HFF-Myc (cell line): ENCODE data around the gene ADTRP.

Experiments
- DNase-seq: peaks from one replicate; pipeline ENCODE4 v3.0.0-alpha.2; 2011; ENCODE audit warnings: low read depth; ENCODE audit errors: extremely low read depth
- H3K4me3 ChIP-seq: replicated peaks from 2 replicates; pipeline ENCODE4 v1.5.1; 2011; ENCODE audit warnings: low read depth, mild to moderate bottlenecking, control low read depth, low read length
- CTCF ChIP-seq: IDR thresholded peaks from 2 replicates; pipeline ENCODE4 v1.5.1; 2012; ENCODE audit warnings: mild to moderate bottlenecking, low read depth, low read length, control low read depth; ENCODE audit errors: missing control alignments

ADTRP gene

GRCh38 chr6:11710311-11710761, 68.3 kb downstream of the ADTRP start:
- no peak for TF ChIP-seq CTCF
- H3K4me3 ChIP-seq: no peak overlapping the region
- no peak for DNase-seq

GRCh38 chr6:11706171-11706570, 72.4 kb downstream of the ADTRP start:
- no peak for DNase-seq
- H3K4me3 ChIP-seq: no peak overlapping the region
- no peak for TF ChIP-seq CTCF

GRCh38 chr6:11705483-11705882, 73.1 kb downstream of the ADTRP start:
- DNase-seq: no peak
- TF ChIP-seq CTCF: no peak
- H3K4me3 ChIP-seq: no peak overlapping the region

- DNase-seq: no peak
- H3K4me3 ChIP-seq: no peak overlapping the region
- no peak for TF ChIP-seq CTCF
Measured at GRCh38 chr6:11705069-11705468, 73.5 kb downstream of the ADTRP start.

GRCh38 chr6:11703725-11704124, 74.9 kb downstream of the ADTRP start:
- no peak for DNase-seq
- no peak for TF ChIP-seq CTCF

GRCh38 chr6:11702500-11703130, 76.0 kb downstream of the ADTRP start:
- no peak for TF ChIP-seq CTCF
- DNase-seq: no peak

More at GRCh38 chr6:11703725-11704124, 74.9 kb downstream of the ADTRP start:
- no peak overlapping the region for H3K4me3 ChIP-seq

GRCh38 chr6:11702089-11702488, 76.5 kb downstream of the ADTRP start:
- no peak overlapping the region for H3K4me3 ChIP-seq
- no peak for DNase-seq
- no peak for TF ChIP-seq CTCF

More at GRCh38 chr6:11702500-11703130, 76.0 kb downstream of the ADTRP start:
- no peak overlapping the region for H3K4me3 ChIP-seq
